ENCODE data around the gene IL1R2. TPM values are rescaled to one million over a fixed set of nuclear protein-coding genes. Genes with fewer than 3 reads are reported as not detected.

IL1R2 gene
- polyA plus RNA-seq, 1 experiment = not detected

DNA sequence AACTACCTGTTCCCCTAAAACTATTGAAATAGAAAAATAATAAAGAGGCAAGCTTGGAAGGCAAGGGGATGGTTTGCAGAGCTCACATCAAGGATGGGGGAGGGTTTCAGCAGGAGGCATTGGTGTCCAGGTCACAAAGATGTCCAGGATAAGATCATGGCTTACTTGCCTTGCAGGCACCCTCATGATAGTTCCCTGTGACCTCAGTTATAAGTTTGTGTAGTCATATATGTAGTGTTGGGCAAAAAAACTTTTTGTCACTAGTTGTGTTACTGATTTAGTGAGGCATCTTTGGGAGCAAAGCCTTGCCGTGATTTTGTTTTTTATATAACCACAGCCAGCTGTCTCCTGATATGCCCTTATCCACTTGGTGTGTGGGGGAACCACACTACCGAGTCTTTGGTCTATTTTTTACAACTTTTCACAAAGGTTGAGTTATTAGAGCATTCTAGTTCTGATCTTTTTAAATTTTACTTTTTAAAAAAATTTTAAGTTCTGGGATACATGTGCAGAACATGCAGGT lies 53.3 kb downstream of the IL1R2 start:
- ChIA-PET CTCF (interaction anchor here (1.6 to 1.8 kb wide), 3 partner anchors 17 to 196 kb away, joined by 3 to 5 read pairs (median 4); no protein-coding TSS in a partner anchor), POLR2A (no interaction called here)
- Histone ChIP-seq H3K27me3 (ENCODE audit: control insufficient read depth, insufficient read depth, low read length) (no peaks in the 10 kb centered on the region), H3K36me3 (ENCODE audit: control insufficient read depth, insufficient read depth, low read length) (no peaks in the 10 kb centered on the region), H3K4me3 (ENCODE audit: low read depth, low read length) (no peak overlapping the region)
- TF ChIP-seq, protein P1, sequence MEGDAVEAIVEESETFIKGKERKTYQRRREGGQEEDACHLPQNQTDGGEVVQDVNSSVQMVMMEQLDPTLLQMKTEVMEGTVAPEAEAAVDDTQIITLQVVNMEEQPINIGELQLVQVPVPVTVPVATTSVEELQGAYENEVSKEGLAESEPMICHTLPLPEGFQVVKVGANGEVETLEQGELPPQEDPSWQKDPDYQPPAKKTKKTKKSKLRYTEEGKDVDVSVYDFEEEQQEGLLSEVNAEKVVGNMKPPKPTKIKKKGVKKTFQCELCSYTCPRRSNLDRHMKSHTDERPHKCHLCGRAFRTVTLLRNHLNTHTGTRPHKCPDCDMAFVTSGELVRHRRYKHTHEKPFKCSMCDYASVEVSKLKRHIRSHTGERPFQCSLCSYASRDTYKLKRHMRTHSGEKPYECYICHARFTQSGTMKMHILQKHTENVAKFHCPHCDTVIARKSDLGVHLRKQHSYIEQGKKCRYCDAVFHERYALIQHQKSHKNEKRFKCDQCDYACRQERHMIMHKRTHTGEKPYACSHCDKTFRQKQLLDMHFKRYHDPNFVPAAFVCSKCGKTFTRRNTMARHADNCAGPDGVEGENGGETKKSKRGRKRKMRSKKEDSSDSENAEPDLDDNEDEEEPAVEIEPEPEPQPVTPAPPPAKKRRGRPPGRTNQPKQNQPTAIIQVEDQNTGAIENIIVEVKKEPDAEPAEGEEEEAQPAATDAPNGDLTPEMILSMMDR (IDR thresholded peaks at IDR 0.05; ENCODE audit: insufficient read depth, low read depth, low read length) = no peak
- no peak for DNase-seq (ENCODE audit: low read depth)

DNA sequence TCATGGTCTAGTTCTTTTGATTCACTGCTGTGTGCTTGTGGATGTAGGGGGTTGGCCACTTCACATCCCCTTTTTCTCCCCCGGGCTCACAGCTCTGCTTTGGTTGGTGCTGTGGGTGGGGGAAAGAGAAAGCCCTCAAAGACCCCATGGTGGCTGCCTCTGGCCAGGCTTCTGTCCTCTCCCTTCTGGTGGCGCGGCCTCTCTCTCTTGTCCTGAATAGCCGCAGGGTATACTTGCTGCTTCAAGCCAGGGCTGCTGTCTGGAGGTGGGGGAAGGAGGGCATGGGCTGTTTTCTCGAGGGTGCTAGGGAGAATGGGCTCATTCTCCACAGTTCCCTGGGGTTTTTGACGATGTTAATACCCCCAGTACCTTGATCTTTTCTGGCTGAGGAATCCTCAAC lies 53.9 kb downstream of the IL1R2 start:
- ChIA-PET CTCF (interaction anchor here (1.2 to 1.6 kb wide), 2 partner anchors 13 to 25 kb away, joined by 4 to 5 read pairs; no protein-coding TSS in a partner anchor), POLR2A (no interaction called here)
- Histone ChIP-seq H3K36me3 (ENCODE audit: control insufficient read depth, insufficient read depth, low read length) (no peaks in the 10 kb centered on the region), H3K4me3 (ENCODE audit: low read depth, low read length) (no peak overlapping the region), H3K27me3 (ENCODE audit: control insufficient read depth, insufficient read depth, low read length) (no peaks in the 10 kb centered on the region)
- TF ChIP-seq, protein P1 (IDR thresholded peaks at IDR 0.05; ENCODE audit: insufficient read depth, low read depth, low read length) = no peak
- DNase-seq (ENCODE audit: low read depth) = no peak

DNA sequence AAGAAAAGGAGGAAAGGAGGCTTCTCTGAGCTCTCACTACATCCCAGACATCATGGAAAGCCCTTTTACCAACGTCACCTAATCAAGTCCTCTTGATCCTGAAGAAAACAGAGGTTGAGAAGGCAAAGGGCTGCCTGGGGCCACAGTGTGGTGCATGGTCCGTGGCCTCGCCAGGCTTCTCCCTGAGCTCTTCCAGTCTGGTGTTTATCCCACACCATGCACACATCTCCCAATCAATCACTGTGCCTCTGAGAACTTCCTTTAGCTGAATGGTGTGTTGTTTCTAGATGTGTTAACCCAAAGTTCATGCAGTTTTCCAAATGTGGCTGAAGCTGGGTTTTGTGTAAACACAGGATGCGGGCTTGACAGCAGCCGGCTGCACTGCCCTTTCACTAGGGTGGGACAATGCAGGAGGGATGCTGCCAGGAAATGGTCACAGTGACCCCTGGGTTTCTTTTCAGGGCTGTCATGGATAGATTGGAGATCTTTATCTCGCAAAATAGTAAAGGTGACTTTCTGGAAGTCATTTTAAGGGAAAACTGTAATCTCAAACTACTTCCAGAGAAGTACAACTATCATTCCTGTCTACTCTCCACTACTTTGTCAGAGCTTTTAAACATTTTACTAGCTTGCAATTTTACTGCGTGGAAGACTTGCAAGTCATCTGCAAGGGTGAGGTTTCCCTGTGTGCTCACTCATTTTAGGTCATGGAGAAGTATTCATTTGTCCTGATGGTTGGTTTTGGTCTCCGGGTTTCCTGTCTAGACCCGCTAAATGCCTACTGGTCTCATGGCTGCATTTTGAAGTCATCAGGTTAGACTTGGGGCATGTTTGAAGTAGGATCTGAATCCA lies 54.6 kb downstream of the IL1R2 start:
- TF ChIP-seq, protein P1 (IDR thresholded peaks at IDR 0.05; ENCODE audit: insufficient read depth, low read depth, low read length) = no peak
- no peak overlapping the region for H3K4me3 ChIP-seq (ENCODE audit: low read depth, low read length)
- H3K27me3 ChIP-seq (ENCODE audit: control insufficient read depth, insufficient read depth, low read length) = no peaks in the 10 kb centered on the region
- POLR2A ChIA-PET = interaction anchor here (0.6 kb wide), 1 partner anchor 739 kb away, joined by 5 read pairs; no protein-coding TSS in a partner anchor
- DNase-seq (ENCODE audit: low read depth) = no peak
- CTCF ChIA-PET = interaction anchor here (1.2 to 1.6 kb wide), 2 partner anchors 12 to 26 kb away, joined by 4 to 5 read pairs; no protein-coding TSS in a partner anchor
- no peaks in the 10 kb centered on the region for H3K36me3 ChIP-seq (ENCODE audit: control insufficient read depth, insufficient read depth, low read length)

DNA sequence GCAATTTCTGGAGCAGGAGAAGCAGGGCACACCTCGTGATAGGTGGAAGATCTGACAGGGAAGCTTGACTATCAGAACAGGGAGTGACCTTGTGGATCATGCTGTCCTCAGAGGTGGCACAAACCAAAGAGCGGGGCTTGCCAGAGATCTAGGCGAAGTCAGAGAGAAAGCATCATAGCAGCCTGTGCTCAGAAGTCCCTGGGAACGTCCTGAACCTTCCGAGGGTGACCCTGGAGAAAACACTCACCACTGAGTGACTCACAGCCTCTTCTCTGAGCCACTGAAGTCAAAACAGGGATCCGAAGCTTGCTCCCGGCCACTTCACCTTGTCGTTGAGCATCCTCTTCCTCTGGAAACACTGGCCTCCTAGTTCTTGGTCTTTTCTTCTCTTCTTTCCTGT lies 56.7 kb downstream of the IL1R2 start:
- POLR2A ChIA-PET = no interaction called here

More for the DNA sequence above, 56.7 kb downstream of the IL1R2 start:
- CTCF ChIA-PET = interaction anchor here (0.7 kb wide), 1 partner anchor 49 kb away, joined by 3 read pairs; no protein-coding TSS in a partner anchor
- no peak for DNase-seq (ENCODE audit: low read depth)
- H3K36me3 ChIP-seq (ENCODE audit: control insufficient read depth, insufficient read depth, low read length) = no peaks in the 10 kb centered on the region
- H3K27me3 ChIP-seq (ENCODE audit: control insufficient read depth, insufficient read depth, low read length) = no peaks in the 10 kb centered on the region
- H3K4me3 ChIP-seq (ENCODE audit: low read depth, low read length) = no peak overlapping the region
- TF ChIP-seq, protein P1 (IDR thresholded peaks at IDR 0.05; ENCODE audit: insufficient read depth, low read depth, low read length) = no peak
